Measurements from ENCODE around the gene ITGA5. TPM values are rescaled to one million over a fixed set of nuclear protein-coding genes. Genes with fewer than 3 reads are reported as not detected.

ITGA5 gene
- total RNA-seq, 1 experiment from 2014 or later: 35.9 TPM

DNA sequence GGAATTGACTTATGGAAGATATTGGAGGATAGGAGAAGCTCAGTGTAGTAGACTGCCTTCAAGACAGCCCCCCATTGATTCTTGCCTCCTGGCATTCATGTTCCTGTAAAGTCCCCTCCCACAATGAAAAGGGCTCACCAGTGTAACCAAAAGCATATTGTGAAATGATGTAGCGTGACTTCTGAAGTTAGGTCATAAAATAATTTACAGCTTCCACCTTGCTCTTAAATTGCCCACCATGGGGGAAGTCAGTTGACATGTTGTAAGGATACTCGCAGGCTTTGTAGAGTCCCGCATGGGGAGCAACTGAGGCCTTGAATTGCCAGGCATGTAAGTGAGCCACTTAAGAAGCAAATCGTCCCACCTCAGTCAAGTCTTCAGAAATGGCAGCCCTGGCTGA lies 29.3 kb upstream of the ITGA5 start:
- no peak for ATAC-seq
- Histone ChIP-seq H3K4me2 (ENCODE audit: low read length) (no peak overlapping the region), H3K9me2 (replicated peaks; ENCODE audit: low read length) (no peaks in the 10 kb centered on the region), H3F3A (ENCODE audit: low read length, unreplicated experiment) (no peaks in the 10 kb centered on the region), H3K9me3 (ENCODE audit: low read length) (no peaks in the 10 kb centered on the region), H4K20me1 (ENCODE audit: low read length) (no peaks in the 10 kb centered on the region), H3K4me3 (ENCODE audit: low read length) (no peak overlapping the region), H3K9ac (ENCODE audit: low read length) (no peak overlapping the region), H3K4me1 (ENCODE audit: insufficient read depth, low read length) (no peaks in the 10 kb centered on the region), H3K79me2 (ENCODE audit: low read length) (no peaks in the 10 kb centered on the region), H3K36me3 (ENCODE audit: low read depth, low read length) (no peaks in the 10 kb centered on the region), H3K27me3 (ENCODE audit: low read length) (peaks cover 35% of the 10 kb centered on the region), H2AFZ (ENCODE audit: low read length) (no peak overlapping the region), H3K27ac (ENCODE audit: low read length) (no peak overlapping the region)
- DNase-seq: no peak
- intact Hi-C loops (cut with micrococcal nuclease): no loop called here
- no TSS peak for BruUV-seq (replicated peaks)
- TF ChIP-seq EZH2phosphoT487 (IDR thresholded peaks at IDR 0.05; ENCODE audit: borderline replicate concordance, low read length): no peak
- TF ChIP-seq EZH2 (IDR thresholded peaks at IDR 0.05; ENCODE audit: low read length, unreplicated experiment): no peak
- TF ChIP-seq, protein P1, sequence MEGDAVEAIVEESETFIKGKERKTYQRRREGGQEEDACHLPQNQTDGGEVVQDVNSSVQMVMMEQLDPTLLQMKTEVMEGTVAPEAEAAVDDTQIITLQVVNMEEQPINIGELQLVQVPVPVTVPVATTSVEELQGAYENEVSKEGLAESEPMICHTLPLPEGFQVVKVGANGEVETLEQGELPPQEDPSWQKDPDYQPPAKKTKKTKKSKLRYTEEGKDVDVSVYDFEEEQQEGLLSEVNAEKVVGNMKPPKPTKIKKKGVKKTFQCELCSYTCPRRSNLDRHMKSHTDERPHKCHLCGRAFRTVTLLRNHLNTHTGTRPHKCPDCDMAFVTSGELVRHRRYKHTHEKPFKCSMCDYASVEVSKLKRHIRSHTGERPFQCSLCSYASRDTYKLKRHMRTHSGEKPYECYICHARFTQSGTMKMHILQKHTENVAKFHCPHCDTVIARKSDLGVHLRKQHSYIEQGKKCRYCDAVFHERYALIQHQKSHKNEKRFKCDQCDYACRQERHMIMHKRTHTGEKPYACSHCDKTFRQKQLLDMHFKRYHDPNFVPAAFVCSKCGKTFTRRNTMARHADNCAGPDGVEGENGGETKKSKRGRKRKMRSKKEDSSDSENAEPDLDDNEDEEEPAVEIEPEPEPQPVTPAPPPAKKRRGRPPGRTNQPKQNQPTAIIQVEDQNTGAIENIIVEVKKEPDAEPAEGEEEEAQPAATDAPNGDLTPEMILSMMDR (conservative IDR thresholded peaks at IDR 0.05; ENCODE audit: low read depth, low read length): no peak
- ChIA-PET POLR2A (ENCODE audit: unreplicated experiment) (no interaction called here), CTCF (no interaction called here)

DNA sequence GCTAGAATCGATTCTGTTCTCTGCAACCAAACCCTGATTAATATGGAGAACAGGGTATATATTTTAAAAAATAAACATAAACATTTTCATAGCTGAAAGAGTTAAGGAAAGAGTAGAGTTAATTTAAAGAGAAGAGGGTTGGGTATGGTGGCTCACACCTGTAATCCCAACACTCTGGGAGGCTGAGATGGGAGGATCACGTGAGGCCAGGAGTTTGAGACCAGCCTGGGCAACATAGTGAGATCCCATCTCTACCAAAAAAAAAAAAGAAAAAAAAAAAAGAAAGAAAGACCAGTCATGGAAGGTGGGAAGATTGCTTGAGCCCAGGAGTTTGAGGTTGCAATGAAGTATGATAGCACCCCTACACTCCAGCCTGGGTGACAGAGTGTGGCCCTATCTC lies 28.9 kb upstream of the ITGA5 start:
- H3K27ac ChIP-seq (ENCODE audit: low read length): no peak overlapping the region
- ChIA-PET POLR2A (ENCODE audit: unreplicated experiment) (no interaction called here), CTCF (no interaction called here)
- H3K36me3 ChIP-seq (ENCODE audit: low read depth, low read length): no peaks in the 10 kb centered on the region
- H3F3A ChIP-seq (ENCODE audit: low read length, unreplicated experiment): no peaks in the 10 kb centered on the region
- ATAC-seq: no peak
- TF ChIP-seq, protein P1 (conservative IDR thresholded peaks at IDR 0.05; ENCODE audit: low read depth, low read length): no peak
- TF ChIP-seq EZH2phosphoT487 (IDR thresholded peaks at IDR 0.05; ENCODE audit: borderline replicate concordance, low read length) (no peak), EZH2 (IDR thresholded peaks at IDR 0.05; ENCODE audit: low read length, unreplicated experiment) (no peak)
- H4K20me1 ChIP-seq (ENCODE audit: low read length): no peaks in the 10 kb centered on the region
- no peaks in the 10 kb centered on the region for H3K4me1 ChIP-seq (ENCODE audit: insufficient read depth, low read length)
- no peak for DNase-seq
- no peaks in the 10 kb centered on the region for H3K79me2 ChIP-seq (ENCODE audit: low read length)
- H3K27me3 ChIP-seq (ENCODE audit: low read length): peaks cover 31% of the 10 kb centered on the region
- no peak overlapping the region for H2AFZ ChIP-seq (ENCODE audit: low read length)
- H3K4me3 ChIP-seq (ENCODE audit: low read length): no peak overlapping the region
- no peaks in the 10 kb centered on the region for H3K9me2 ChIP-seq (replicated peaks; ENCODE audit: low read length)
- H3K9me3 ChIP-seq (ENCODE audit: low read length): no peaks in the 10 kb centered on the region
- intact Hi-C loops (cut with micrococcal nuclease): no loop called here
- no peak overlapping the region for H3K9ac ChIP-seq (ENCODE audit: low read length)
- no TSS peak for BruUV-seq (replicated peaks)
- no peak overlapping the region for H3K4me2 ChIP-seq (ENCODE audit: low read length)

DNA sequence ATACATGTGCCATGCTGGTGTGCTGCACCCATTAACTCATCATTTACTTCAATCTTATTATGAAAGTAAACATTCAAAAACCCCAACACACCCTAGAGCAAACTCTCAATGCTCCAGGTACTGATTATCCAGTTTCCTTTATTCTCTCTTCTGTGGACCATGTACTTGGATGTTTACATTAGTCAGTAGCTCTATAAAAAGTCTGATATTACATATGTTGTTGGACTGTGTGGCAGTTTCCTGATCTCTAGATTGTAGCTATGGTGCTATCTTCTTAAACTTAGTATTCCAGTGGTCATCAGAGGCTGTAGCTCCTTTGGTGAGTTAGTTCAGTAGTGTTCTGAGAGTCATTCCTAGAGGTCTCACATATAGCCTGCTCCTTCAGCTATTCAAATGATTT lies 25.1 kb upstream of the ITGA5 start:
- Histone ChIP-seq H4K20me1 (ENCODE audit: low read length) (no peaks in the 10 kb centered on the region), H3K4me1 (ENCODE audit: insufficient read depth, low read length) (peaks cover 3% of the 10 kb centered on the region; the same call in 1 of the 2 replicates), H3F3A (ENCODE audit: low read length, unreplicated experiment) (no peaks in the 10 kb centered on the region), H3K36me3 (ENCODE audit: low read depth, low read length) (no peaks in the 10 kb centered on the region), H3K4me3 (ENCODE audit: low read length) (no peak overlapping the region), H3K79me2 (ENCODE audit: low read length) (no peaks in the 10 kb centered on the region), H3K4me2 (ENCODE audit: low read length) (no peak overlapping the region), H3K9me3 (ENCODE audit: low read length) (no peaks in the 10 kb centered on the region), H3K27me3 (ENCODE audit: low read length) (peaks cover 15% of the 10 kb centered on the region; the same call in 1 of the 2 replicates), H2AFZ (ENCODE audit: low read length) (no peak overlapping the region), H3K27ac (ENCODE audit: low read length) (no peak overlapping the region), H3K9ac (ENCODE audit: low read length) (no peak overlapping the region), H3K9me2 (replicated peaks; ENCODE audit: low read length) (no peaks in the 10 kb centered on the region)
- peak; percentile 27 for DNase-seq
- peak; percentile 58 for ATAC-seq
- intact Hi-C loops (cut with micrococcal nuclease): no loop called here
- BruUV-seq (replicated peaks): no TSS peak
- CTCF ChIA-PET: interaction anchor here (0.5 to 1.0 kb wide), 3 partner anchors 20 to 51 kb away, joined by 3 to 7 read pairs (median 4); no protein-coding TSS in a partner anchor
- no peak for TF ChIP-seq EZH2 (IDR thresholded peaks at IDR 0.05; ENCODE audit: low read length, unreplicated experiment)
- TF ChIP-seq EZH2phosphoT487 (IDR thresholded peaks at IDR 0.05; ENCODE audit: borderline replicate concordance, low read length): no peak
- TF ChIP-seq, protein P1 (conservative IDR thresholded peaks at IDR 0.05; ENCODE audit: low read depth, low read length): no peak
- POLR2A ChIA-PET (ENCODE audit: unreplicated experiment): no interaction called here
